ENCODE results near the gene RGR. TPM values are rescaled to one million over a fixed set of nuclear protein-coding genes. Genes with fewer than 3 reads are reported as not detected.

RGR gene
- total and polyA plus RNA-seq, 7 donors, result 0.10 to 0.28 (median 0.25) TPM; not detected in 4

- Histone ChIP-seq H3K27ac (no peak overlapping the region), H3K9me3 (no peaks in the 10 kb centered on the region), H3K4me1 (no peaks in the 10 kb centered on the region), H3K27me3 (ENCODE audit: insufficient read depth in 3 of 3, low read length in 2 of 3) (peaks cover 0 to 4% (median 0%) of the 10 kb centered on the region in 3 donors), H3K36me3 (ENCODE audit: insufficient read depth in 1 of 2, low read depth in 1 of 2) (no peaks in the 10 kb centered on the region), H3K4me3 (no peak overlapping the region)
- 52 to 63% (median 56%) methylated on average over 3 of the region's 3 CpGs for WGBS, 3 donors
- TF ChIP-seq, protein P1, sequence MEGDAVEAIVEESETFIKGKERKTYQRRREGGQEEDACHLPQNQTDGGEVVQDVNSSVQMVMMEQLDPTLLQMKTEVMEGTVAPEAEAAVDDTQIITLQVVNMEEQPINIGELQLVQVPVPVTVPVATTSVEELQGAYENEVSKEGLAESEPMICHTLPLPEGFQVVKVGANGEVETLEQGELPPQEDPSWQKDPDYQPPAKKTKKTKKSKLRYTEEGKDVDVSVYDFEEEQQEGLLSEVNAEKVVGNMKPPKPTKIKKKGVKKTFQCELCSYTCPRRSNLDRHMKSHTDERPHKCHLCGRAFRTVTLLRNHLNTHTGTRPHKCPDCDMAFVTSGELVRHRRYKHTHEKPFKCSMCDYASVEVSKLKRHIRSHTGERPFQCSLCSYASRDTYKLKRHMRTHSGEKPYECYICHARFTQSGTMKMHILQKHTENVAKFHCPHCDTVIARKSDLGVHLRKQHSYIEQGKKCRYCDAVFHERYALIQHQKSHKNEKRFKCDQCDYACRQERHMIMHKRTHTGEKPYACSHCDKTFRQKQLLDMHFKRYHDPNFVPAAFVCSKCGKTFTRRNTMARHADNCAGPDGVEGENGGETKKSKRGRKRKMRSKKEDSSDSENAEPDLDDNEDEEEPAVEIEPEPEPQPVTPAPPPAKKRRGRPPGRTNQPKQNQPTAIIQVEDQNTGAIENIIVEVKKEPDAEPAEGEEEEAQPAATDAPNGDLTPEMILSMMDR (IDR thresholded peaks at IDR 0.05), result no peak
- no peak for DNase-seq
- ATAC-seq, result no peak
- intact Hi-C loops (cut with DNase I), result no loop called here
Observed at GRCh38 chr10:84290235-84290634, 45.4 kb downstream of the RGR start.

- 20 to 31% (median 30%) methylated on average over 1 of the region's 1 CpG for WGBS, 3 donors
- Histone ChIP-seq H3K4me1 (no peaks in the 10 kb centered on the region), H3K9me3 (no peaks in the 10 kb centered on the region), H3K27ac (no peak overlapping the region), H3K4me3 (no peak overlapping the region), H3K27me3 (ENCODE audit: insufficient read depth in 3 of 3, low read length in 2 of 3) (peaks cover 0 to 4% (median 0%) of the 10 kb centered on the region in 3 donors), H3K36me3 (ENCODE audit: insufficient read depth in 1 of 2, low read depth in 1 of 2) (no peaks in the 10 kb centered on the region)
- TF ChIP-seq, protein P1 (IDR thresholded peaks at IDR 0.05), result no peak
- DNase-seq (no peak), ATAC-seq (no peak)
- intact Hi-C loops (cut with DNase I), result no loop called here
Observed at GRCh38 chr10:84291384-84291783, 46.5 kb downstream of the RGR start.

GRCh38 chr10:84292502-84292901 lies 47.6 kb downstream of the RGR start:
- Histone ChIP-seq H3K27me3 (ENCODE audit: insufficient read depth in 3 of 3, low read length in 2 of 3) (peaks cover 0 to 4% (median 0%) of the 10 kb centered on the region in 3 donors), H3K4me1 (no peaks in the 10 kb centered on the region), H3K36me3 (ENCODE audit: insufficient read depth in 1 of 2, low read depth in 1 of 2) (no peaks in the 10 kb centered on the region), H3K4me3 (no peak overlapping the region), H3K27ac (no peak overlapping the region), H3K9me3 (no peaks in the 10 kb centered on the region)
- intact Hi-C loops (cut with DNase I), result no loop called here
- DNase-seq (no peak), ATAC-seq (no peak)
- TF ChIP-seq, protein P1 (IDR thresholded peaks at IDR 0.05), result no peak
- WGBS, 3 donors, result 94 to 97% (median 95%) methylated on average over 2 of the region's 2 CpGs

- H3K4me3 ChIP-seq, result no peak overlapping the region
- no peak for DNase-seq
- H3K9me3 ChIP-seq, result no peaks in the 10 kb centered on the region
- TF ChIP-seq, protein P1 (IDR thresholded peaks at IDR 0.05), result no peak
- H3K4me1 ChIP-seq, result no peaks in the 10 kb centered on the region
- 84 to 92% (median 85%) methylated on average over 1 of the region's 1 CpG for WGBS, 3 donors
- intact Hi-C loops (cut with DNase I), result no loop called here
- no peaks in the 10 kb centered on the region for H3K36me3 ChIP-seq (ENCODE audit: insufficient read depth in 1 of 2, low read depth in 1 of 2)
- no peak overlapping the region for H3K27ac ChIP-seq
- H3K27me3 ChIP-seq (ENCODE audit: insufficient read depth in 3 of 3, low read length in 2 of 3), result peaks cover 0 to 4% (median 0%) of the 10 kb centered on the region in 3 donors
- ATAC-seq, result no peak
Observed at GRCh38 chr10:84293171-84293570, 48.3 kb downstream of the RGR start.

GRCh38 chr10:84293574-84294016 lies 48.7 kb downstream of the RGR start:
- no peak for ATAC-seq
- Histone ChIP-seq H3K4me1 (no peaks in the 10 kb centered on the region), H3K36me3 (ENCODE audit: insufficient read depth in 1 of 2, low read depth in 1 of 2) (no peaks in the 10 kb centered on the region), H3K9me3 (no peaks in the 10 kb centered on the region), H3K27ac (no peak overlapping the region), H3K27me3 (ENCODE audit: insufficient read depth in 3 of 3, low read length in 2 of 3) (peaks cover 0 to 4% (median 0%) of the 10 kb centered on the region in 3 donors), H3K4me3 (no peak overlapping the region)
- no peak for DNase-seq
- 49 to 53% (median 51%) methylated on average over 4 of the region's 4 CpGs for WGBS, 3 donors
- TF ChIP-seq, protein P1 (IDR thresholded peaks at IDR 0.05), result no peak
- intact Hi-C loops (cut with DNase I), result no loop called here
